Upper lobe of left lung (tissue), 4 donors: ENCODE measurements around the gene SGSM1.

Experiments
- CTCF ChIP-seq, 6 experiments: fragments of 450-650 bp in 4 of 6; fragments of 200-600 bp in 2 of 6; sonication (generic) in 2 of 6; IDR thresholded peaks; one replicate each; pipeline ENCODE4 v1.5.1; 2016 to 2019; ENCODE audit warnings: antibody characterized with exemption in 6 of 6
- POLR2AphosphoS5 ChIP-seq, 2 donors: sonication (generic); formaldehyde crosslinking; IDR thresholded peaks; one replicate each; pipeline ENCODE4 v1.5.1; 2017; ENCODE audit warnings: antibody characterized with exemption in 2 of 2

- TF ChIP-seq CTCF (IDR thresholded peaks at IDR 0.05) (no peak), POLR2AphosphoS5 (IDR thresholded peaks at IDR 0.05) (no peak)
These were observed 18.9 kb downstream of the SGSM1 start for GRCh38 chr22:24824915-24825314.
